OCI-LY3 (cell line): ENCODE measurements around the gene TSPAN7.

Source experiments
- H2AFZ ChIP-seq: fragments of 200-600, 300-600 bp; shearing (Covaris generic); 2 replicates; pipeline ENCODE4 v1.6.0; 2014; ENCODE audit warnings: antibody characterized with exemption, low read depth, low read length
- H3K27ac ChIP-seq: fragments of 200-600, 300-600 bp; sonication (generic); 2 replicates; pipeline ENCODE4 v1.5.1; 2014; ENCODE audit warnings: mild to moderate bottlenecking, low read length, moderate library complexity, mixed read lengths
- H3K27me3 ChIP-seq: fragments of 200-600, 300-600 bp; sonication (generic); 2 replicates; pipeline ENCODE4 v1.6.1; 2014; ENCODE audit warnings: low read depth, low read length, mixed read lengths
- H3K36me3 ChIP-seq: fragments of 200-600, 300-600 bp; sonication (generic); replicated peaks from 2 replicates; pipeline ENCODE3; 2014; ENCODE audit warnings: low read depth, low read length, mixed read lengths
- H3K4me1 ChIP-seq: fragments of 300-600, 200-600 bp; sonication (generic); 2 replicates; pipeline ENCODE4 v1.6.1; 2014; ENCODE audit warnings: low read length, mixed read lengths
- H3K4me2 ChIP-seq: fragments of 200-600, 300-600 bp; sonication (generic); 2 replicates; pipeline ENCODE4 v1.6.1; 2014; ENCODE audit warnings: low read length, mixed read lengths
- H3K4me3 ChIP-seq: fragments of 300-600, 200-600 bp; sonication (generic); 2 replicates; pipeline ENCODE4 v1.5.1; 2014; ENCODE audit warnings: antibody characterized with exemption, mild to moderate bottlenecking, low read length, moderate library complexity
- H3K79me2 ChIP-seq: fragments of 300-600, 200-600 bp; shearing (Covaris generic); 2 replicates; pipeline ENCODE4 v1.6.1; 2014; ENCODE audit warnings: mild to moderate bottlenecking, low read length, mixed read lengths
- H3K9ac ChIP-seq: fragments of 300-600, 200-600 bp; shearing (Covaris generic); 2 replicates; pipeline ENCODE4 v1.6.0; 2014; ENCODE audit warnings: mild to moderate bottlenecking, low read length, moderate library complexity
- H3K9me3 ChIP-seq: fragments of 200-600, 300-600 bp; shearing (Covaris generic); 2 replicates; pipeline ENCODE4 v1.6.1; 2014; ENCODE audit warnings: low read length, mixed read lengths; ENCODE audit not compliant: insufficient read depth
- H4K20me1 ChIP-seq: fragments of 200-600, 300-600 bp; sonication (generic); 2 replicates; pipeline ENCODE4 v1.6.1; 2016; ENCODE audit warnings: low read length, mixed read lengths; ENCODE audit not compliant: insufficient read depth
- EZH2phosphoT487 ChIP-seq: fragments of 200-600 bp; shearing (Covaris generic); IDR thresholded peaks from 2 replicates; pipeline ENCODE4 v1.6.1; 2018; ENCODE audit warnings: antibody characterized with exemption, mixed run types, low read depth
- TF ChIP-seq, protein P1 (sequence below): fragments of 200-600, 300-600 bp; sonication (generic); IDR thresholded peaks from 2 replicates; pipeline ENCODE4 v1.5.1; 2014; ENCODE audit warnings: antibody characterized with exemption, low read length, low read depth

Gene TSPAN7

DNA sequence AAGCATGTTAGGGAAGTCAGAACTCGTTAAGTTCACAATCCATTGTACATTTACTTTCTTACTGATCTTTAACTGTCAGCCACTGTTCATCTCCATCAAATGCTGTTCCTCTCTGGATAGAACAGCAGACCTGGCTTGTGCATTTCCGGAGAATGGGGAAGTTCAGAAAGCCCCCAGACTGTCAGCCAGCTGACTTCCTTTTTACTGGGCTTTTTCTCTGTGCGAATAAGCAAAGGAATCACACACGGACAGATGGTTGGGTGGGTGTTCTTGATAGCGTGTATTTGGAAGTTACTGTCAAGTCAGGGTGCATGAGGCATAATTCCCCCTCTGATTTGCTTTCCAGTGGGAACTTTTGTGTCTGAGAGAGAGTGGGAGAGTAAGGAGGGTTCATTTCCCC is 56.8 kb downstream of the TSPAN7 start:
- Histone ChIP-seq H3K9ac (no peak overlapping the region), H3K79me2 (no peaks in the 10 kb centered on the region), H3K9me3 (no peaks in the 10 kb centered on the region), H3K4me2 (peak overlapping the region; percentile 15; the same call in 1 of the 2 replicates), H3K4me1 (peaks cover 8% of the 10 kb centered on the region; the same call in 1 of the 2 replicates), H2AFZ (peak overlapping the region; percentile 21; the same call in 1 of the 2 replicates), H3K36me3 (no peaks in the 10 kb centered on the region), H4K20me1 (no peaks in the 10 kb centered on the region), H3K27ac (no peak overlapping the region), H3K4me3 (no peak overlapping the region), H3K27me3 (no peaks in the 10 kb centered on the region)
- TF ChIP-seq, protein P1, sequence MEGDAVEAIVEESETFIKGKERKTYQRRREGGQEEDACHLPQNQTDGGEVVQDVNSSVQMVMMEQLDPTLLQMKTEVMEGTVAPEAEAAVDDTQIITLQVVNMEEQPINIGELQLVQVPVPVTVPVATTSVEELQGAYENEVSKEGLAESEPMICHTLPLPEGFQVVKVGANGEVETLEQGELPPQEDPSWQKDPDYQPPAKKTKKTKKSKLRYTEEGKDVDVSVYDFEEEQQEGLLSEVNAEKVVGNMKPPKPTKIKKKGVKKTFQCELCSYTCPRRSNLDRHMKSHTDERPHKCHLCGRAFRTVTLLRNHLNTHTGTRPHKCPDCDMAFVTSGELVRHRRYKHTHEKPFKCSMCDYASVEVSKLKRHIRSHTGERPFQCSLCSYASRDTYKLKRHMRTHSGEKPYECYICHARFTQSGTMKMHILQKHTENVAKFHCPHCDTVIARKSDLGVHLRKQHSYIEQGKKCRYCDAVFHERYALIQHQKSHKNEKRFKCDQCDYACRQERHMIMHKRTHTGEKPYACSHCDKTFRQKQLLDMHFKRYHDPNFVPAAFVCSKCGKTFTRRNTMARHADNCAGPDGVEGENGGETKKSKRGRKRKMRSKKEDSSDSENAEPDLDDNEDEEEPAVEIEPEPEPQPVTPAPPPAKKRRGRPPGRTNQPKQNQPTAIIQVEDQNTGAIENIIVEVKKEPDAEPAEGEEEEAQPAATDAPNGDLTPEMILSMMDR, result no peak

DNA sequence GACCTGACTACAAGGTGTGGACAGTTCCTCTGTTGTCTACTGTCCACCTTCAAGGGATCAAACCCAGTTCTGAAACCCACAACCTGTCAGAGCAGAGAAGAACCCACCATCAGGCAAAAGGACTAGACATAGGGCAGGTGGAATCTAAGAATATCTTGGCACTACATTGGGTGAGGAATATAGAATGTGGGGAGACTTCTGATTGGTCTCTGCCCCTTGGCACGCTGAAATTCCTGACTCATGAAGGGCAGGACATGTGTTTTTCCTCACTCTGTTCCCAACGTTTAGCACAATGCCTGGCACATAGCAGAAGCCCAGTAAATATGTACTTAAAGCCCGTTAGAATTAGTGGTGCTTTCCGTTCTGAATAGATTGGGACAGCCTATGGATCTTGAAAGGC is 59.3 kb downstream of the TSPAN7 start:
- H4K20me1 ChIP-seq, result no peaks in the 10 kb centered on the region
- peaks cover 8% of the 10 kb centered on the region; the same call in 1 of the 2 replicates for H3K4me1 ChIP-seq
- no peak overlapping the region for H3K27ac ChIP-seq
- no peaks in the 10 kb centered on the region for H3K9me3 ChIP-seq
- no peak for TF ChIP-seq EZH2phosphoT487
- TF ChIP-seq, protein P1, result no peak
- no peak overlapping the region for H3K4me2 ChIP-seq
- H3K27me3 ChIP-seq, result no peaks in the 10 kb centered on the region
- H3K36me3 ChIP-seq, result no peaks in the 10 kb centered on the region
- no peak overlapping the region for H3K9ac ChIP-seq
- no peak overlapping the region for H3K4me3 ChIP-seq
- H3K79me2 ChIP-seq, result no peaks in the 10 kb centered on the region
- no peak overlapping the region for H2AFZ ChIP-seq

DNA sequence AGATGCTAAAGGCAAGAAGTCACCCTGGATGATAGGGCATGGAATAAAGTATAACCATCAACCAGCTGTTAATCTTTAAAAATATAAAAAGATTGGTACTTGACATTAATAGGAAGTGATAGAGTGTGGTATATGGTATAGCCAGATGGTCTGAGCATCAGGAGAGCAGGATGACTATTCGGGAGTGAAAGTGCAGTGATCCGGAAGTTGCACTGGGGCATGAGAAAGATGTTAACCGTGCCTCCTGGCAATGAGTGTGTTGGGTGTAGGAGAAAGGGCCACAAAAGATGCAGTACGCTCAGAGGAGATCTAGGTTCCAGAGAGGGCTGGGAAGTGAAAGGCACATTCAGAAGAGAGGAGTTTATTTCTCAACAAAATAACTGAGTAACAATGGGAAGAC is 65.0 kb downstream of the TSPAN7 start:
- Histone ChIP-seq H3K79me2 (no peaks in the 10 kb centered on the region), H3K27ac (no peak overlapping the region), H4K20me1 (no peaks in the 10 kb centered on the region), H3K27me3 (no peaks in the 10 kb centered on the region), H3K4me1 (no peaks in the 10 kb centered on the region), H3K4me2 (no peak overlapping the region), H2AFZ (no peak overlapping the region), H3K9me3 (no peaks in the 10 kb centered on the region), H3K9ac (no peak overlapping the region), H3K36me3 (no peaks in the 10 kb centered on the region), H3K4me3 (no peak overlapping the region)
- TF ChIP-seq EZH2phosphoT487, result no peak
- TF ChIP-seq, protein P1, result no peak

DNA sequence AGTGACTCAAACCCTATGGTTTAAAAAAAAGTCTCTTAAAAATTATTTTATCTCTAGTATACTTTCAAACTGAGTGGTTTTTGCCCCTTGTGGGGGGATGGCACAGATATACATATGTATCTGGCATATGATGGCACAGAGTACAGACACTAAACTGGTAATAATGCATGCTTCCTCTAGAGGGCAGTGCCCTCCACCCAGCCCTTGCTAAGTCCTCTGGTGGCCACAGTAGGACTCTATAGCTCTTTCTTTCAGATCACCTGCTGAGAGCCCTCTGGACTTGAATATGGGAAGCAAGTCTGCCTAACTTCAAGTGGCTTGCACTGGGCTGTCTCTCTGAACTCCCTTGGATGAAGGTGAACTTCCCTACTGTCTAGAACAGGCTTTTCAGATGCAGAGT is 66.3 kb downstream of the TSPAN7 start:
- TF ChIP-seq, protein P1, result peak; percentile 68
- TF ChIP-seq EZH2phosphoT487, result no peak
- H3K4me3 ChIP-seq, result no peak overlapping the region

More for the DNA sequence above, 66.3 kb downstream of the TSPAN7 start:
- H3K4me1 ChIP-seq, result no peaks in the 10 kb centered on the region
- no peaks in the 10 kb centered on the region for H3K9me3 ChIP-seq
- no peaks in the 10 kb centered on the region for H3K79me2 ChIP-seq
- H2AFZ ChIP-seq, result no peak overlapping the region
- H3K27ac ChIP-seq, result no peak overlapping the region
- no peak overlapping the region for H3K9ac ChIP-seq
- H3K27me3 ChIP-seq, result no peaks in the 10 kb centered on the region
- H3K36me3 ChIP-seq, result no peaks in the 10 kb centered on the region
- no peak overlapping the region for H3K4me2 ChIP-seq
- H4K20me1 ChIP-seq, result no peaks in the 10 kb centered on the region
